K562 (cell line): ENCODE results near the gene SERPINA12. TPM values are rescaled to one million over a fixed set of nuclear protein-coding genes. Genes with fewer than 3 reads are reported as not detected.

Experiments used
- CHCHD3 ChIP-seq: fragments of 250-450 bp; sonication (Bioruptor Pico); IDR thresholded peaks from 2 replicates; pipeline ENCODE4 v2.1.2; 2022; ENCODE audit warnings: mild to moderate bottlenecking
- DEAF1 ChIP-seq: fragments of 450-650 bp; formaldehyde crosslinking; IDR thresholded peaks from 2 replicates; pipeline ENCODE4 v1.4.0; 2020; ENCODE audit warnings: mild to moderate bottlenecking, moderate library complexity
- E2F3 ChIP-seq: fragments of 250-450 bp; sonication (Bioruptor Pico); IDR thresholded peaks from 2 replicates; pipeline ENCODE4 v1.4.0; 2020; ENCODE audit warnings: mild to moderate bottlenecking
- ELF1 ChIP-seq: fragments of 200-800 bp; sonication (Bioruptor generic); IDR thresholded peaks from 2 replicates; pipeline ENCODE4 v1.6.1; 2016; ENCODE audit warnings: missing genetic modification characterization, missing compliant biosample characterization
- MEIS2 ChIP-seq: fragments of 450-650 bp; IDR thresholded peaks from 2 replicates; pipeline ENCODE4 v1.6.1; 2014; ENCODE audit warnings: mild to moderate bottlenecking; ENCODE audit not compliant: partially characterized antibody
- MGA ChIP-seq: fragments of 450-650 bp; IDR thresholded peaks from 2 replicates; pipeline ENCODE4 v1.6.1; 2016; ENCODE audit warnings: mild to moderate bottlenecking, moderate library complexity
- TRIM24 ChIP-seq, 2 experiments: fragments of 450-650 bp; IDR thresholded peaks; 2 replicates each; pipeline ENCODE4 v1.6.1; 2016
- XRCC4 ChIP-seq: IDR thresholded peaks from one replicate; pipeline ENCODE4 v1.6.1; 2011; ENCODE audit not compliant: insufficient read depth, insufficient read length; ENCODE audit errors: extremely low read depth
- ZNF76 ChIP-seq: fragments of 250-450 bp; sonication (Bioruptor Pico); IDR thresholded peaks from 2 replicates; pipeline ENCODE4 v1.4.0; 2020; ENCODE audit warnings: mild to moderate bottlenecking, moderate library complexity, borderline replicate concordance
- polyA plus RNA-seq, 8 experiments: library from polyadenylated mRNA; depleted of rRNA in 4 of 8; stranded (reverse) in 5 of 8; unstranded in 3 of 8; fragments of >200 nt; fragmentation: Nextera tagmentation in 2 of 8; fragmentation: Illumina TruSeq in 1 of 8; extraction: Ambion mirVana in 2 of 8; extraction: Trizol in 1 of 8; gene quantifications; 2 replicates each; pipeline versions ENCODE4 v1.2.1 to v1.2.3, GENCODE V29; 2011 to 2014; ENCODE audit warnings: inconsistent platforms in 1 of 8, missing spikeins in 1 of 8
- total RNA-seq, 7 experiments: library from RNA; depleted of rRNA in 6 of 7; stranded (reverse); fragments of >200 nt in 6 of 7; fragmentation: Illumina TruSeq in 2 of 7; extraction: Trizol in 2 of 7; gene quantifications; 2 replicates each; pipeline versions ENCODE4 v1.2.1 to v1.2.3, GENCODE V29; 2011 to 2021; ENCODE audit warnings: low replicate concordance in 1 of 7

The SERPINA12 gene
- total and polyA plus RNA-seq, 9 of the 15 experiments (the other 6 are each of a cell fraction or from before 2014, with no cell fraction given), result not detected

GRCh38 chr14:94483071-94483451 is 26.2 kb downstream of the SERPINA12 start (continued):
- TF ChIP-seq MGA, result no peak
- no peak for TF ChIP-seq MEIS2
- no peak for TF ChIP-seq ZNF76 (CRISPR knock-in tag)
- TF ChIP-seq TRIM24 (IDR thresholded peaks at IDR 0.05), result no peak
- no peak for TF ChIP-seq ELF1 (tag)
- no peak for TF ChIP-seq XRCC4
- TF ChIP-seq E2F3 (CRISPR knock-in tag), result no peak
- no peak for TF ChIP-seq CHCHD3 (CRISPR knock-in tag)
- no peak for TF ChIP-seq DEAF1 (CRISPR knock-in tag)
- TF ChIP-seq, all 486 proteins: peak for 0
